ENCODE data around the gene NHERF1. TPM values are rescaled to one million over a fixed set of nuclear protein-coding genes. Genes with fewer than 3 reads are reported as not detected.

Gene NHERF1
- total RNA-seq, 1 donor from 2014 or later = 36.3 TPM

GRCh38 chr17:74744349-74744713 is 4.1 kb upstream of the NHERF1 start:
- Histone ChIP-seq H3K36me3 (ENCODE audit: insufficient read depth, low read length) (no peaks in the 10 kb centered on the region), H3K4me1 (ENCODE audit: insufficient read depth, low read length) (peaks cover 3% of the 10 kb centered on the region), H4K20me1 (ENCODE audit: insufficient read depth, low read length) (peaks cover under 1% of the 10 kb centered on the region), H2AFZ (ENCODE audit: low read depth, low read length) (no peak overlapping the region), H3K79me2 (ENCODE audit: insufficient read depth, low read length) (no peaks in the 10 kb centered on the region), H3K4me3 (ENCODE audit: insufficient read depth, low read depth, low read length) (no peak overlapping the region), H3K9me3 (ENCODE audit: insufficient read depth, low read depth, low read length) (no peaks in the 10 kb centered on the region), H3K27ac (ENCODE audit: low read depth, low read length) (no peak overlapping the region), H3K9ac (ENCODE audit: low read length) (no peak overlapping the region), H3K4me2 (ENCODE audit: low read length) (peak overlapping the region; percentile 71), H3K27me3 (ENCODE audit: insufficient read depth, low read length) (peaks cover 7% of the 10 kb centered on the region)
- Mint-ChIP-seq H3K9me3 (ENCODE audit: unreplicated experiment) (no peaks in the 10 kb centered on the region), H3K4me1 (ENCODE audit: low read depth, unreplicated experiment) (peaks cover 11% of the 10 kb centered on the region), H3K4me3 (ENCODE audit: unreplicated experiment) (no peak overlapping the region), H3K36me3 (ENCODE audit: low read depth, unreplicated experiment) (no peaks in the 10 kb centered on the region), H3K27me3 (ENCODE audit: low read depth, unreplicated experiment) (peaks cover 12% of the 10 kb centered on the region), H3K27ac (ENCODE audit: unreplicated experiment) (no peak overlapping the region)
- TF ChIP-seq EZH2 (IDR thresholded peaks at IDR 0.05; ENCODE audit: insufficient read depth, low read length) (no peak), CTCF (IDR thresholded peaks at IDR 0.05; ENCODE audit: insufficient read depth, low read depth, low read length) (no peak)
- FAIRE-seq (no peak), DNase-seq (ENCODE audit: low read depth) (no peak)

- DNase-seq (ENCODE audit: low read depth) (no peak), FAIRE-seq (no peak)
- peaks cover 6% of the 10 kb centered on the region for H4K20me1 ChIP-seq (ENCODE audit: insufficient read depth, low read length)
- no peaks in the 10 kb centered on the region for H3K9me3 ChIP-seq (ENCODE audit: insufficient read depth, low read depth, low read length)
- H3K4me3 ChIP-seq (ENCODE audit: insufficient read depth, low read depth, low read length) = peak overlapping the region; percentile 21
- TF ChIP-seq EZH2 (IDR thresholded peaks at IDR 0.05; ENCODE audit: insufficient read depth, low read length) (no peak), CTCF (IDR thresholded peaks at IDR 0.05; ENCODE audit: insufficient read depth, low read depth, low read length) (peak; percentile 97)
- H3K79me2 ChIP-seq (ENCODE audit: insufficient read depth, low read length) = peaks cover 3% of the 10 kb centered on the region
- Mint-ChIP-seq H3K9me3 (ENCODE audit: unreplicated experiment) (no peaks in the 10 kb centered on the region), H3K36me3 (ENCODE audit: low read depth, unreplicated experiment) (no peaks in the 10 kb centered on the region), H3K4me1 (ENCODE audit: low read depth, unreplicated experiment) (peaks cover 15% of the 10 kb centered on the region), H3K4me3 (ENCODE audit: unreplicated experiment) (no peak overlapping the region), H3K27ac (ENCODE audit: unreplicated experiment) (no peak overlapping the region), H3K27me3 (ENCODE audit: low read depth, unreplicated experiment) (peaks cover 12% of the 10 kb centered on the region)
- H3K27ac ChIP-seq (ENCODE audit: low read depth, low read length) = no peak overlapping the region
- peak overlapping the region; percentile 8 for H3K9ac ChIP-seq (ENCODE audit: low read length)
- no peaks in the 10 kb centered on the region for H3K36me3 ChIP-seq (ENCODE audit: insufficient read depth, low read length)
- H2AFZ ChIP-seq (ENCODE audit: low read depth, low read length) = peak overlapping the region; percentile 72
- H3K4me1 ChIP-seq (ENCODE audit: insufficient read depth, low read length) = peaks cover 6% of the 10 kb centered on the region
- peaks cover 7% of the 10 kb centered on the region for H3K27me3 ChIP-seq (ENCODE audit: insufficient read depth, low read length)
- H3K4me2 ChIP-seq (ENCODE audit: low read length) = peak overlapping the region; percentile 71
These were observed 3.5 kb upstream of the NHERF1 start for GRCh38 chr17:74744714-74745547.

Measured in astrocyte (in vitro differentiated cells and primary cell).